Vagina (tissue), 2 donors: ENCODE data around the gene GFI1B.

Source experiments
- CTCF ChIP-seq, 3 experiments: fragments of 450-650 bp in 2 of 3; fragments of 200-600 bp in 1 of 3; sonication (generic) in 1 of 3; IDR thresholded peaks; one replicate each; pipeline ENCODE4 v1.5.1; 2017 to 2019; ENCODE audit warnings: antibody characterized with exemption in 3 of 3, mild to moderate bottlenecking in 2 of 3, moderate library complexity in 2 of 3
- POLR2A ChIP-seq, 2 donors: fragments of 450-650 bp; IDR thresholded peaks; one replicate each; pipeline ENCODE4 v1.6.1; 2017; ENCODE audit warnings: antibody characterized with exemption in 2 of 2, mild to moderate bottlenecking in 2 of 2, moderate library complexity in 2 of 2

- TF ChIP-seq POLR2A (IDR thresholded peaks at IDR 0.05): no peak
- TF ChIP-seq CTCF (IDR thresholded peaks at IDR 0.05): no peak
These were observed 28.3 kb downstream of the GFI1B start for GRCh38 chr9:133006731-133007352.
